OCI-LY7 (cell line): Measurements from ENCODE around the gene IMMP2L.

Experiments used
- CTCF ChIP-seq: fragments of 200-600 bp; sonication (generic); conservative IDR thresholded peaks from 2 replicates; pipeline ENCODE4 v1.5.1; 2014; ENCODE audit warnings: mild to moderate bottlenecking, antibody characterized with exemption, low read length, moderate library complexity, mixed read lengths
- EZH2phosphoT487 ChIP-seq: fragments of 200-600 bp; sonication (generic); IDR thresholded peaks from 2 replicates; pipeline ENCODE4 v1.6.1; 2018; ENCODE audit warnings: low read depth, borderline replicate concordance, mild to moderate bottlenecking, mixed run types, antibody characterized with exemption, low read length, moderate library complexity, mixed read lengths

- TF ChIP-seq CTCF (no peak), EZH2phosphoT487 (no peak)
These were observed 753.9 kb downstream of the IMMP2L start for GRCh38 chr7:110808361-110808760.
